ENCODE data around the gene CALN1.

CALN1 gene

GRCh38 chr7:72310301-72310700 lies 101.8 kb downstream of the CALN1 start:
- no peaks in the 10 kb centered on the region for H3K79me2 ChIP-seq
- no peak overlapping the region for H3K9ac ChIP-seq
- no peak overlapping the region for H3K4me2 ChIP-seq (ENCODE audit: low read length)
- no peak overlapping the region for H3K4me3 ChIP-seq (ENCODE audit: low read depth, low read length)
- no peaks in the 10 kb centered on the region for H3K4me1 ChIP-seq
- H3K27ac ChIP-seq: no peak overlapping the region
- TF ChIP-seq CTCF (IDR thresholded peaks at IDR 0.05): no peak
- H2AFZ ChIP-seq: no peak overlapping the region
- H3K9me3 ChIP-seq (ENCODE audit: control insufficient read depth, low read length): no peaks in the 10 kb centered on the region
- no peaks in the 10 kb centered on the region for H3K36me3 ChIP-seq (ENCODE audit: control insufficient read depth, insufficient read depth, low read length)
- no peaks in the 10 kb centered on the region for H3K27me3 ChIP-seq (ENCODE audit: control insufficient read depth, insufficient read depth, low read length)

- Histone ChIP-seq H3K9me3 (ENCODE audit: control insufficient read depth, low read length) (no peaks in the 10 kb centered on the region), H3K79me2 (no peaks in the 10 kb centered on the region), H3K4me3 (ENCODE audit: low read depth, low read length) (no peak overlapping the region), H3K36me3 (ENCODE audit: control insufficient read depth, insufficient read depth, low read length) (no peaks in the 10 kb centered on the region), H3K27me3 (ENCODE audit: control insufficient read depth, insufficient read depth, low read length) (no peaks in the 10 kb centered on the region), H3K27ac (no peak overlapping the region), H3K9ac (no peak overlapping the region), H3K4me2 (ENCODE audit: low read length) (no peak overlapping the region), H3K4me1 (no peaks in the 10 kb centered on the region), H2AFZ (no peak overlapping the region)
- no peak for TF ChIP-seq CTCF (IDR thresholded peaks at IDR 0.05)
Observed at GRCh38 chr7:72309476-72309875, 102.7 kb downstream of the CALN1 start.

GRCh38 chr7:72308986-72309385 lies 103.2 kb downstream of the CALN1 start:
- no peaks in the 10 kb centered on the region for H3K27me3 ChIP-seq (ENCODE audit: control insufficient read depth, insufficient read depth, low read length)
- no peak for TF ChIP-seq CTCF (IDR thresholded peaks at IDR 0.05)
- no peak overlapping the region for H3K27ac ChIP-seq
- H3K4me3 ChIP-seq (ENCODE audit: low read depth, low read length): no peak overlapping the region
- no peak overlapping the region for H2AFZ ChIP-seq
- no peaks in the 10 kb centered on the region for H3K4me1 ChIP-seq
- H3K36me3 ChIP-seq (ENCODE audit: control insufficient read depth, insufficient read depth, low read length): no peaks in the 10 kb centered on the region
- H3K9ac ChIP-seq: no peak overlapping the region
- H3K79me2 ChIP-seq: no peaks in the 10 kb centered on the region
- H3K9me3 ChIP-seq (ENCODE audit: control insufficient read depth, low read length): no peaks in the 10 kb centered on the region
- no peak overlapping the region for H3K4me2 ChIP-seq (ENCODE audit: low read length)

- H3K4me3 ChIP-seq (ENCODE audit: low read depth, low read length): no peak overlapping the region
- no peak overlapping the region for H2AFZ ChIP-seq
- H3K27me3 ChIP-seq (ENCODE audit: control insufficient read depth, insufficient read depth, low read length): no peaks in the 10 kb centered on the region
- H3K9me3 ChIP-seq (ENCODE audit: control insufficient read depth, low read length): no peaks in the 10 kb centered on the region
- no peaks in the 10 kb centered on the region for H3K4me1 ChIP-seq
- H3K79me2 ChIP-seq: no peaks in the 10 kb centered on the region
- H3K9ac ChIP-seq: no peak overlapping the region
- no peak overlapping the region for H3K4me2 ChIP-seq (ENCODE audit: low read length)
- TF ChIP-seq CTCF (IDR thresholded peaks at IDR 0.05): no peak
- H3K27ac ChIP-seq: no peak overlapping the region
- H3K36me3 ChIP-seq (ENCODE audit: control insufficient read depth, insufficient read depth, low read length): no peaks in the 10 kb centered on the region
Observed at GRCh38 chr7:72307566-72307965, 104.6 kb downstream of the CALN1 start.

- Histone ChIP-seq H2AFZ (no peak overlapping the region), H3K4me2 (ENCODE audit: low read length) (no peak overlapping the region), H3K36me3 (ENCODE audit: control insufficient read depth, insufficient read depth, low read length) (no peaks in the 10 kb centered on the region), H3K4me3 (ENCODE audit: low read depth, low read length) (no peak overlapping the region), H3K27me3 (ENCODE audit: control insufficient read depth, insufficient read depth, low read length) (no peaks in the 10 kb centered on the region), H3K9ac (no peak overlapping the region), H3K4me1 (no peaks in the 10 kb centered on the region), H3K79me2 (no peaks in the 10 kb centered on the region), H3K27ac (no peak overlapping the region), H3K9me3 (ENCODE audit: control insufficient read depth, low read length) (no peaks in the 10 kb centered on the region)
- TF ChIP-seq CTCF (IDR thresholded peaks at IDR 0.05): no peak
Observed at GRCh38 chr7:72298912-72299311, 113.2 kb downstream of the CALN1 start.

Measured in parathyroid adenoma (tissue), 2 donors.